Kidney (tissue), 14 donors: ENCODE data around the gene MED16. TPM values are rescaled to one million over a fixed set of nuclear protein-coding genes. Genes with fewer than 3 reads are reported as not detected.

Source experiments
- DNase-seq, 5 donors: peaks; one replicate each; pipeline ENCODE4 v3.0.0-alpha.2; 2013 to 2020
- FAIRE-seq: peaks from 2 replicates; lab custom pipeline; 2012; peaks lifted over from hg19 to GRCh38; lab: Jason Lieb, UNC
- H3K27ac ChIP-seq, 2 donors: one replicate each; pipeline ENCODE4 v1.7.0; 2013; ENCODE audit warnings: low read depth in 2 of 2, low read length in 2 of 2, inconsistent platforms in 1 of 2
- H3K27me3 ChIP-seq: one replicate; pipeline ENCODE4 v1.7.1; 2013; ENCODE audit warnings: low read length, inconsistent platforms; ENCODE audit not compliant: control insufficient read depth, insufficient read depth
- H3K36me3 ChIP-seq, 3 donors: one replicate each; pipeline versions ENCODE4 v1.7.0 to v1.7.1; 2013; ENCODE audit warnings: low read length in 3 of 3, control low read depth in 1 of 3, inconsistent platforms in 1 of 3; ENCODE audit not compliant: insufficient read depth in 3 of 3, control insufficient read depth in 2 of 3
- H3K4me1 ChIP-seq, 3 donors: one replicate each; pipeline versions ENCODE4 v1.7.0 to v1.7.1; 2013; ENCODE audit warnings: low read length in 3 of 3, inconsistent platforms in 1 of 3, low read depth in 1 of 3; ENCODE audit not compliant: control insufficient read depth in 2 of 3, insufficient read depth in 2 of 3
- H3K4me3 ChIP-seq, 3 donors: one replicate each; pipeline versions ENCODE4 v1.7.0 to v1.8.1; 2013; ENCODE audit warnings: low read length in 3 of 3, control low read depth in 1 of 3, inconsistent platforms in 1 of 3
- H3K9ac ChIP-seq, 3 donors: one replicate each; pipeline versions ENCODE4 v1.7.0 to v1.7.1; 2013; ENCODE audit warnings: low read length in 3 of 3, control low read depth in 1 of 3, inconsistent platforms in 1 of 3
- H3K9me3 ChIP-seq, 3 donors: one replicate each; pipeline versions ENCODE4 v1.7.0 to v1.7.1; 2013; ENCODE audit warnings: low read length in 3 of 3, control low read depth in 1 of 3, inconsistent platforms in 1 of 3; ENCODE audit not compliant: control insufficient read depth in 2 of 3, insufficient read depth in 1 of 3
- intact Hi-C: fragments of 100-400 bp; cut with DNase I; formaldehyde crosslinking; loops from one replicate; pipeline ENCODE4 v1.11.1; 2022
- polyA plus RNA-seq: library from polyadenylated mRNA; stranded (reverse); fragments of 350-450 nt; fragmentation: Illumina TruSeq; extraction: RNeasy Lipid Tissue Mini Kit (QIAGEN cat#74804); gene quantifications from one replicate; pipeline ENCODE4 v1.2.3, GENCODE V29; 2014; ENCODE audit warnings: low read depth, low replicate concordance; ENCODE audit not compliant: insufficient read depth
- total RNA-seq: library from RNA; stranded (reverse); fragmentation: NEBNext Ultra II Directional; extraction: Animal tissue kit (Norgen Biotek cat#: 25700); gene quantifications from one replicate; pipeline ENCODE4 v1.2.1, GENCODE V29; 2021
- TF ChIP-seq, protein P1 (sequence below): IDR thresholded peaks from 3 replicates; pipeline ENCODE4 v1.5.1; 2012; ENCODE audit warnings: mild to moderate bottlenecking, moderate library complexity, borderline replicate concordance; ENCODE audit not compliant: insufficient read depth; ENCODE audit errors: extremely low read depth
- donor health status: control.
- donor health status: control.
- donor health status: control.
- donor health status: control.
- donor health status: control.
- donor health status: DM: yes; HTN: yes; CAD: no.
- donor health status: Normal renal cell carcinoma (clear cell type).

MED16 gene
- total and polyA plus RNA-seq, 2 donors from 2014 or later: 56.5 to 72.1 TPM

- no peak for FAIRE-seq
- Histone ChIP-seq H3K36me3 (peaks cover 0 to 2% (median 0%) of the 10 kb centered on the region in 3 donors), H3K4me3 (no peak overlapping the region), H3K9ac (no peak overlapping the region), H3K27me3 (no peaks in the 10 kb centered on the region), H3K27ac (peak overlapping the region in 1 of 2 donors; percentile 28), H3K9me3 (no peaks in the 10 kb centered on the region), H3K4me1 (peaks cover 0 to 14% (median 0%) of the 10 kb centered on the region in 3 donors)
- peak; percentile 88 to 96 (median 89) for DNase-seq
- TF ChIP-seq, protein P1, sequence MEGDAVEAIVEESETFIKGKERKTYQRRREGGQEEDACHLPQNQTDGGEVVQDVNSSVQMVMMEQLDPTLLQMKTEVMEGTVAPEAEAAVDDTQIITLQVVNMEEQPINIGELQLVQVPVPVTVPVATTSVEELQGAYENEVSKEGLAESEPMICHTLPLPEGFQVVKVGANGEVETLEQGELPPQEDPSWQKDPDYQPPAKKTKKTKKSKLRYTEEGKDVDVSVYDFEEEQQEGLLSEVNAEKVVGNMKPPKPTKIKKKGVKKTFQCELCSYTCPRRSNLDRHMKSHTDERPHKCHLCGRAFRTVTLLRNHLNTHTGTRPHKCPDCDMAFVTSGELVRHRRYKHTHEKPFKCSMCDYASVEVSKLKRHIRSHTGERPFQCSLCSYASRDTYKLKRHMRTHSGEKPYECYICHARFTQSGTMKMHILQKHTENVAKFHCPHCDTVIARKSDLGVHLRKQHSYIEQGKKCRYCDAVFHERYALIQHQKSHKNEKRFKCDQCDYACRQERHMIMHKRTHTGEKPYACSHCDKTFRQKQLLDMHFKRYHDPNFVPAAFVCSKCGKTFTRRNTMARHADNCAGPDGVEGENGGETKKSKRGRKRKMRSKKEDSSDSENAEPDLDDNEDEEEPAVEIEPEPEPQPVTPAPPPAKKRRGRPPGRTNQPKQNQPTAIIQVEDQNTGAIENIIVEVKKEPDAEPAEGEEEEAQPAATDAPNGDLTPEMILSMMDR: no peak
- intact Hi-C loops: no loop called here
These were observed 39.9 kb upstream of the MED16 start for GRCh38 chr19:932648-933552.

DNA sequence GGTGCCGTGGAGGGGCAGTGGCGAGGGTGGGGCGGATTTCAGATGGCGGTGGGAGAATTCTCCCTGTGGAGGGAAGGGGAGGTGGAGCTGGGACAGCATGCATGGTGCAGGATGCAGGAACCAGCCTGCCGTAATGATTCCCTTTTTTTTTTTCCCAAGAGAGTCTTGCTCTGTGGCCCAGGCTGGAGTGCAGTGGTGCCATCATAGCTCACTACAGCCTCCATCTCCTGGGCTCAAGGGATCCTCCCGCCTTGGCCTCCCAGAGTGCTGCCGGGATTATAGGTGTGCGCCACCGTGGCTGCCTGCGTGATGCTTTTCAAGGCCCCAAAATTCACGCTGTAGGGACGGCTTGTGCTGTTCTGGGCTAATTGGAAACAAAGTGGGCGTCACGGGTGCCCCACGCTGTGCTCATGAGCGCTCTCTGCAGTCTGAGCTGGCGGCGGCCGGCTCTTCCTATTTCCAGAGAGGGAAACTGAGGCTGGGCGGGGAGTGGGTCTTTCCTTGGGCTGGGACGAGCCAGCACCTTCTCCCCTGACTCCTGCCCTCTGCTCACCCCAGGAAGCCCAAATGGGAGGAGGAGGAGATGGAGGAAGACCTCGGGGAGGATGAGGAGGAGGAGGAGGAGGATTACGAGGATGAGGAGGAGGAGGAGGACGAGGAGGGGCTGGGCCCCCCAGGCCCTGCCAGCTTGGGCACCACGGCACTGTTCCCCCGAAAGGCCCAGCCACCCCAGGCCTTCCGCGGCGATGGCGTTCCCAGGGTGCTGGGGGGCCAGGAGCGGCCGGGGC lies 39.1 kb upstream of the MED16 start:
- no peak overlapping the region for H3K9ac ChIP-seq
- intact Hi-C loops: no loop called here
- FAIRE-seq (no peak), DNase-seq (no peak)
- H3K27ac ChIP-seq: no peak overlapping the region
- TF ChIP-seq, protein P1: no peak
- H3K4me3 ChIP-seq: no peak overlapping the region
- H3K27me3 ChIP-seq: no peaks in the 10 kb centered on the region
- no peaks in the 10 kb centered on the region for H3K9me3 ChIP-seq
- no peaks in the 10 kb centered on the region for H3K36me3 ChIP-seq
- H3K4me1 ChIP-seq: peaks cover 0 to 16% (median 0%) of the 10 kb centered on the region in 3 donors

GRCh38 chr19:929891-930258 lies 36.9 kb upstream of the MED16 start:
- H3K27ac ChIP-seq: no peak overlapping the region
- H3K27me3 ChIP-seq: no peaks in the 10 kb centered on the region
- TF ChIP-seq, protein P1: no peak
- no peaks in the 10 kb centered on the region for H3K36me3 ChIP-seq
- no peaks in the 10 kb centered on the region for H3K9me3 ChIP-seq
- DNase-seq (no peak), FAIRE-seq (no peak)
- H3K4me3 ChIP-seq: no peak overlapping the region
- intact Hi-C loops: loop anchor here (5.0 kb wide), 1 partner anchor 52 kb away; the partner anchor contains the start of gene WDR18
- no peak overlapping the region for H3K9ac ChIP-seq
- H3K4me1 ChIP-seq: peaks cover 0 to 14% (median 0%) of the 10 kb centered on the region in 3 donors
